Loucy (cell line): ENCODE data around the gene EML1.

Experiments
- H2AFZ ChIP-seq: fragments of 200-600 bp; sonication (generic); 2 replicates; pipeline ENCODE4 v1.6.0; 2016; ENCODE audit warnings: antibody characterized with exemption, mild to moderate bottlenecking, low read length, moderate library complexity
- H3F3A ChIP-seq: fragments of 200-600 bp; 2 replicates; pipeline ENCODE4 v1.6.0; 2016; ENCODE audit warnings: antibody characterized with exemption, low read depth, mild to moderate bottlenecking
- H3K27me3 ChIP-seq: fragments of 200-600 bp; sonication (generic); 2 replicates; pipeline ENCODE4 v1.6.1; 2014; ENCODE audit warnings: low read length, mild to moderate bottlenecking; ENCODE audit not compliant: insufficient read depth, poor library complexity, severe bottlenecking
- H3K36me3 ChIP-seq: fragments of 200-600 bp; sonication (generic); 2 replicates; pipeline ENCODE4 v1.6.1; 2016; ENCODE audit warnings: low read length; ENCODE audit not compliant: insufficient read depth
- H3K4me1 ChIP-seq: fragments of 200-600 bp; sonication (generic); 2 replicates; pipeline ENCODE4 v1.5.1; 2014; ENCODE audit warnings: low read length, mild to moderate bottlenecking; ENCODE audit not compliant: insufficient read depth, poor library complexity, severe bottlenecking
- H3K4me2 ChIP-seq: fragments of 200-600 bp; sonication (generic); 2 replicates; pipeline ENCODE4 v1.6.0; 2014; ENCODE audit warnings: antibody characterized with exemption, low read length, low read depth, mild to moderate bottlenecking; ENCODE audit not compliant: poor library complexity, severe bottlenecking
- H3K4me3 ChIP-seq: fragments of 200-600 bp; sonication (generic); 2 replicates; pipeline ENCODE4 v1.5.1; 2014; ENCODE audit warnings: low read length, mild to moderate bottlenecking, mixed read lengths; ENCODE audit not compliant: poor library complexity, severe bottlenecking
- H3K79me2 ChIP-seq: fragments of 200-600 bp; sonication (generic); 2 replicates; pipeline ENCODE4 v1.6.1; 2014; ENCODE audit warnings: low read length; ENCODE audit not compliant: insufficient read depth
- H3K9ac ChIP-seq: fragments of 200-600 bp; sonication (generic); 2 replicates; pipeline ENCODE4 v1.6.0; 2014; ENCODE audit warnings: mild to moderate bottlenecking, low read depth, low read length, moderate library complexity; ENCODE audit not compliant: poor library complexity, severe bottlenecking
- H3K9me2 ChIP-seq: fragments of 200-600 bp; sonication (generic); replicated peaks from 2 replicates; pipeline ENCODE4 v1.6.1; 2016; ENCODE audit warnings: low read depth, low read length, mixed read lengths
- H3K9me3 ChIP-seq: fragments of 200-600 bp; sonication (generic); 2 replicates; pipeline ENCODE4 v1.6.1; 2014; ENCODE audit warnings: mild to moderate bottlenecking, antibody characterized with exemption, low read length, low read depth; ENCODE audit not compliant: insufficient read depth
- H4K20me1 ChIP-seq: fragments of 200-600 bp; sonication (generic); 2 replicates; pipeline ENCODE4 v1.6.0; 2014; ENCODE audit warnings: antibody characterized with exemption, low read length, mild to moderate bottlenecking; ENCODE audit not compliant: insufficient read depth, poor library complexity, severe bottlenecking
- EZH2phosphoT487 ChIP-seq: fragments of 200-600 bp; IDR thresholded peaks from 2 replicates; pipeline ENCODE4 v1.6.1; 2018; ENCODE audit warnings: antibody characterized with exemption, mild to moderate bottlenecking, moderate library complexity, borderline replicate concordance
- TF ChIP-seq, protein P1 (sequence below): fragments of 200-600 bp; sonication (generic); conservative IDR thresholded peaks from 2 replicates; pipeline ENCODE4 v1.5.1; 2014; ENCODE audit warnings: mild to moderate bottlenecking, antibody characterized with exemption, low read length

Gene EML1

GRCh38 chr14:99918781-99919180 is 125.6 kb downstream of the EML1 start:
- Histone ChIP-seq H3K4me1 (no peaks in the 10 kb centered on the region), H2AFZ (no peak overlapping the region), H3K4me3 (no peak overlapping the region), H3K79me2 (no peaks in the 10 kb centered on the region), H3K4me2 (no peak overlapping the region), H4K20me1 (no peaks in the 10 kb centered on the region), H3F3A (no peaks in the 10 kb centered on the region), H3K27me3 (no peaks in the 10 kb centered on the region), H3K36me3 (no peaks in the 10 kb centered on the region), H3K9me3 (no peaks in the 10 kb centered on the region), H3K9me2 (no peaks in the 10 kb centered on the region), H3K9ac (no peak overlapping the region)
- TF ChIP-seq EZH2phosphoT487: no peak
- TF ChIP-seq, protein P1, sequence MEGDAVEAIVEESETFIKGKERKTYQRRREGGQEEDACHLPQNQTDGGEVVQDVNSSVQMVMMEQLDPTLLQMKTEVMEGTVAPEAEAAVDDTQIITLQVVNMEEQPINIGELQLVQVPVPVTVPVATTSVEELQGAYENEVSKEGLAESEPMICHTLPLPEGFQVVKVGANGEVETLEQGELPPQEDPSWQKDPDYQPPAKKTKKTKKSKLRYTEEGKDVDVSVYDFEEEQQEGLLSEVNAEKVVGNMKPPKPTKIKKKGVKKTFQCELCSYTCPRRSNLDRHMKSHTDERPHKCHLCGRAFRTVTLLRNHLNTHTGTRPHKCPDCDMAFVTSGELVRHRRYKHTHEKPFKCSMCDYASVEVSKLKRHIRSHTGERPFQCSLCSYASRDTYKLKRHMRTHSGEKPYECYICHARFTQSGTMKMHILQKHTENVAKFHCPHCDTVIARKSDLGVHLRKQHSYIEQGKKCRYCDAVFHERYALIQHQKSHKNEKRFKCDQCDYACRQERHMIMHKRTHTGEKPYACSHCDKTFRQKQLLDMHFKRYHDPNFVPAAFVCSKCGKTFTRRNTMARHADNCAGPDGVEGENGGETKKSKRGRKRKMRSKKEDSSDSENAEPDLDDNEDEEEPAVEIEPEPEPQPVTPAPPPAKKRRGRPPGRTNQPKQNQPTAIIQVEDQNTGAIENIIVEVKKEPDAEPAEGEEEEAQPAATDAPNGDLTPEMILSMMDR: no peak

- Histone ChIP-seq H4K20me1 (no peaks in the 10 kb centered on the region), H3K4me3 (no peak overlapping the region), H3K9me2 (no peaks in the 10 kb centered on the region), H3K4me2 (no peak overlapping the region), H3K36me3 (no peaks in the 10 kb centered on the region), H3K79me2 (no peaks in the 10 kb centered on the region), H3K9ac (no peak overlapping the region), H3K9me3 (no peaks in the 10 kb centered on the region), H2AFZ (no peak overlapping the region), H3K4me1 (no peaks in the 10 kb centered on the region), H3K27me3 (no peaks in the 10 kb centered on the region), H3F3A (no peaks in the 10 kb centered on the region)
- no peak for TF ChIP-seq EZH2phosphoT487
- TF ChIP-seq, protein P1: no peak
These were observed 128.2 kb downstream of the EML1 start for GRCh38 chr14:99921425-99921824.

DNA sequence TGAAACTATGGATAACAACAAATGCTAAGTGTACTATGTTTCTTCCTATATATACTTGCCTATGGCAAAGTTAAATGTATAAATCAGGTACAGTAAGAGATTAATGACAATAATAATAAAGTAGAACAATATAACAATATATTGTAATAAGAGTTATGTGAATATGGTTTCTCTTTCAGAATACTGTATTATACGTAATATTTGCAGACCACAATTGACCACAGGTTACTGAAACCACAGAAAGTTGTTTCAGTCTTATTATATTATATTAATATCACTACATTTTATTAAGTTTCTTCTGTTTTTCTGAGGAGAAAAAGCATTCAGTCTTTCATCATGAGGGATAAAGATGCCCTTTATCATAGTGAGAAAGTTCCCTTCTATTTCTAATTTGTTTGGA is 131.2 kb downstream of the EML1 start:
- Histone ChIP-seq H3K4me2 (no peak overlapping the region), H3K9me3 (no peaks in the 10 kb centered on the region), H3K27me3 (no peaks in the 10 kb centered on the region), H3K36me3 (no peaks in the 10 kb centered on the region), H3F3A (no peaks in the 10 kb centered on the region), H3K4me3 (no peak overlapping the region), H3K4me1 (no peaks in the 10 kb centered on the region), H3K9ac (no peak overlapping the region), H3K79me2 (no peaks in the 10 kb centered on the region), H3K9me2 (no peaks in the 10 kb centered on the region), H4K20me1 (no peaks in the 10 kb centered on the region), H2AFZ (no peak overlapping the region)
- TF ChIP-seq, protein P1: no peak
- no peak for TF ChIP-seq EZH2phosphoT487
